Measurements from ENCODE around the gene CAMTA1.

Gene CAMTA1

GRCh38 chr1:6970221-6970620, 185.0 kb downstream of the CAMTA1 start:
- Histone ChIP-seq H3K9me3 (ENCODE audit: control insufficient read depth, insufficient read depth, low read length) (no peaks in the 10 kb centered on the region), H3K4me1 (ENCODE audit: control insufficient read depth, insufficient read depth, low read length) (peaks cover 9% of the 10 kb centered on the region; the same call in 1 of the 2 replicates), H3K27me3 (ENCODE audit: control insufficient read depth, insufficient read depth, low read length) (no peaks in the 10 kb centered on the region), H3K36me3 (ENCODE audit: control insufficient read depth, insufficient read depth, low read length) (no peaks in the 10 kb centered on the region), H3K27ac (ENCODE audit: low read depth, low read length) (no peak overlapping the region), H3K4me3 (ENCODE audit: low read depth, low read length) (no peak overlapping the region), H3K9ac (ENCODE audit: low read depth, low read length) (no peak overlapping the region)

DNA sequence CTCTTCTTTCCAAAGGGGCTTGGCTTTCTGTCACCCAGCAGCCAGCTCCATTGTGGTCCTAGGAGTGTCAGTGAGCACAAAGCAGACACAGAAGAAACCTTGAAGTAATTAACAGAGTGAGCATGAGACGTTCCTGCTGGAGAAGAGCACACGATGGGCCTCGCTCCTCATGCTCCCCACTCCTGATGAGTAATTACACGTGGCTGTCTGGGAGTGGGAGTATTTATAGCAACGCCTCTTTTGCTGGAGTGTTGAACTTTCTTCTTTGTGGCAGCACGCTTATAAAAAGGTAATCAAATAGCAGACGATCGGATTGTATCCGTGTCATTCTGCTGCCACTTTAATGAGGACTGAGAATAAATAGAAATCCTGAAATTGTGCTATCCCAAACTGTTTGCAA, 185.8 kb downstream of the CAMTA1 start:
- Histone ChIP-seq H3K4me3 (ENCODE audit: low read depth, low read length) (no peak overlapping the region), H3K9me3 (ENCODE audit: control insufficient read depth, insufficient read depth, low read length) (no peaks in the 10 kb centered on the region), H3K4me1 (ENCODE audit: control insufficient read depth, insufficient read depth, low read length) (peaks cover 7% of the 10 kb centered on the region; the same call in 1 of the 2 replicates)

GRCh38 chr1:6971699-6972098, 186.4 kb downstream of the CAMTA1 start:
- no peaks in the 10 kb centered on the region for H3K9me3 ChIP-seq (ENCODE audit: control insufficient read depth, insufficient read depth, low read length)
- no peak overlapping the region for H3K4me3 ChIP-seq (ENCODE audit: low read depth, low read length)
- peaks cover 7% of the 10 kb centered on the region; the same call in 1 of the 2 replicates for H3K4me1 ChIP-seq (ENCODE audit: control insufficient read depth, insufficient read depth, low read length)
- no peak overlapping the region for H3K27ac ChIP-seq (ENCODE audit: low read depth, low read length)
- no peaks in the 10 kb centered on the region for H3K27me3 ChIP-seq (ENCODE audit: control insufficient read depth, insufficient read depth, low read length)
- H3K36me3 ChIP-seq (ENCODE audit: control insufficient read depth, insufficient read depth, low read length): no peaks in the 10 kb centered on the region
- H3K9ac ChIP-seq (ENCODE audit: low read depth, low read length): no peak overlapping the region

More for the DNA sequence above, 185.8 kb downstream of the CAMTA1 start:
- Histone ChIP-seq H3K36me3 (ENCODE audit: control insufficient read depth, insufficient read depth, low read length) (no peaks in the 10 kb centered on the region), H3K9ac (ENCODE audit: low read depth, low read length) (no peak overlapping the region), H3K27ac (ENCODE audit: low read depth, low read length) (no peak overlapping the region), H3K27me3 (ENCODE audit: control insufficient read depth, insufficient read depth, low read length) (no peaks in the 10 kb centered on the region)

DNA sequence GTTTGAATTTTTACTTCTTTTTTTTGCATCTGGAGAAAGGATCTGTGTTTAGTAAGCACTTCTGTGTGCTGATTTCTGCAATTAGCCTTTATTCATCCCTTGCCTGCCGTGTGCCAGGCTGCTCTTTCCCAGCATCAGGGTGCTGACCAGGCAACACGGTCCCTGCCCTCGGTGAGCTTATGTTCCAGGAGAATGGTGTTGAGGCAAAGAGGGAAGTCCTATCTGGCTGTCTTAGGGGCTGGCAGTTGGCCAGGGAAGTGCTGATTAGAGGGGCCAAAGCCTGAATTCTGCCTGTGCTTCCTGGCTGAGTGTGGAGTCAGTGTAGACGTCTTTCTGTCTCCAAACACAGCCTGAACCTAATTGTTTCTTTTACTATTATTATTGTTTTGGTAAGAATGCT, 187.1 kb downstream of the CAMTA1 start:
- Histone ChIP-seq H3K4me1 (ENCODE audit: control insufficient read depth, insufficient read depth, low read length) (peaks cover 7% of the 10 kb centered on the region; the same call in 1 of the 2 replicates), H3K27me3 (ENCODE audit: control insufficient read depth, insufficient read depth, low read length) (no peaks in the 10 kb centered on the region)

GRCh38 chr1:6975331-6976043, 190.2 kb downstream of the CAMTA1 start:
- no peak overlapping the region for H3K27ac ChIP-seq (ENCODE audit: low read depth, low read length)
- H3K9ac ChIP-seq (ENCODE audit: low read depth, low read length): no peak overlapping the region
- no peaks in the 10 kb centered on the region for H3K36me3 ChIP-seq (ENCODE audit: control insufficient read depth, insufficient read depth, low read length)
- no peaks in the 10 kb centered on the region for H3K9me3 ChIP-seq (ENCODE audit: control insufficient read depth, insufficient read depth, low read length)
- no peak overlapping the region for H3K4me3 ChIP-seq (ENCODE audit: low read depth, low read length)
- peaks cover 24% of the 10 kb centered on the region for H3K4me1 ChIP-seq (ENCODE audit: control insufficient read depth, insufficient read depth, low read length)
- H3K27me3 ChIP-seq (ENCODE audit: control insufficient read depth, insufficient read depth, low read length): no peaks in the 10 kb centered on the region

More for the DNA sequence above, 187.1 kb downstream of the CAMTA1 start:
- no peaks in the 10 kb centered on the region for H3K9me3 ChIP-seq (ENCODE audit: control insufficient read depth, insufficient read depth, low read length)
- no peaks in the 10 kb centered on the region for H3K36me3 ChIP-seq (ENCODE audit: control insufficient read depth, insufficient read depth, low read length)
- H3K4me3 ChIP-seq (ENCODE audit: low read depth, low read length): no peak overlapping the region
- H3K9ac ChIP-seq (ENCODE audit: low read depth, low read length): no peak overlapping the region
- no peak overlapping the region for H3K27ac ChIP-seq (ENCODE audit: low read depth, low read length)

DNA sequence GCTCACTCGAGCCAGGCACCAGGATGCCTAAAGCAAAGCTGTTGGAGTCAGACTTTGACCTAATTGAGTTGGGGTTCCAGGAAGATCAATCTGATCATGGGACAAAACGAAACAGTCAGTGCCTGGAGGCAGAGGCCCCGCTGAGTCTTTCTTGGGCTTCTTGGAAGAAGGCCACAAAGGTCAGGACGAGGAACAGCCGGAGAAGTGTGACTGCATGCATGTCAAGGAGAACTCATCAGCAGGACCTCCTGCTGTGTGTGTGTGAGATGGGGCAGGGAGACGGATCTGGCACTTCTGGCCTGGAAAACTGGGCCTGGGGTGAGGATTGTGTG, 190.8 kb downstream of the CAMTA1 start:
- Histone ChIP-seq H3K9ac (ENCODE audit: low read depth, low read length) (no peak overlapping the region), H3K9me3 (ENCODE audit: control insufficient read depth, insufficient read depth, low read length) (no peaks in the 10 kb centered on the region), H3K36me3 (ENCODE audit: control insufficient read depth, insufficient read depth, low read length) (no peaks in the 10 kb centered on the region), H3K4me1 (ENCODE audit: control insufficient read depth, insufficient read depth, low read length) (peaks cover 24% of the 10 kb centered on the region), H3K4me3 (ENCODE audit: low read depth, low read length) (no peak overlapping the region), H3K27ac (ENCODE audit: low read depth, low read length) (no peak overlapping the region), H3K27me3 (ENCODE audit: control insufficient read depth, insufficient read depth, low read length) (no peaks in the 10 kb centered on the region)

- peak overlapping the region; percentile 64 for H3K27ac ChIP-seq (ENCODE audit: low read depth, low read length)
Observed at GRCh38 chr1:6979003-6979613, 193.9 kb downstream of the CAMTA1 start.

DNA sequence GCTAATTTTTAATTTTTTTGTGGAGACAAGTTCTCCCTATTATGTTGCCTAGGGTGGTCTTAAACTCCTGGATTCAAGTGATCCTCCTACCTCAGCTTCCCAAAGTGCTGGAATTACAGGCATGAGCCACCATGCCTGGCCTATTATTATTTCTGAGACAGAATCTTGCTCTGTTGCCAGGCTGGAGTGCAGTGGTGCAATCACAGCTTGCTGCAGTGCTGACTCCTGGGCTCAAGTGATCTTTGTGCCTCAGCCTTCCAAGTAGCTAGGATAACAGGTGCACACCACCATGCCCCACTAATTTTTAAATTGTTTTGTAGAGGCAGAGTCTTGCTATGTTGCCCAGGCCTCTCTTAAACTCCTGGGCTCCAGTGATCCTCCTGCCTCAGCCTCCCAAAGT, 196.3 kb downstream of the CAMTA1 start:
- H3K4me3 ChIP-seq (ENCODE audit: low read depth, low read length): no peak overlapping the region

More at GRCh38 chr1:6979003-6979613, 193.9 kb downstream of the CAMTA1 start:
- Histone ChIP-seq H3K36me3 (ENCODE audit: control insufficient read depth, insufficient read depth, low read length) (no peaks in the 10 kb centered on the region), H3K9me3 (ENCODE audit: control insufficient read depth, insufficient read depth, low read length) (no peaks in the 10 kb centered on the region), H3K4me1 (ENCODE audit: control insufficient read depth, insufficient read depth, low read length) (peaks cover 24% of the 10 kb centered on the region), H3K9ac (ENCODE audit: low read depth, low read length) (0 out of 2 replicates have a peak overlapping the region, but pooled peaks have one; percentile 6), H3K4me3 (ENCODE audit: low read depth, low read length) (no peak overlapping the region), H3K27me3 (ENCODE audit: control insufficient read depth, insufficient read depth, low read length) (no peaks in the 10 kb centered on the region)

DNA sequence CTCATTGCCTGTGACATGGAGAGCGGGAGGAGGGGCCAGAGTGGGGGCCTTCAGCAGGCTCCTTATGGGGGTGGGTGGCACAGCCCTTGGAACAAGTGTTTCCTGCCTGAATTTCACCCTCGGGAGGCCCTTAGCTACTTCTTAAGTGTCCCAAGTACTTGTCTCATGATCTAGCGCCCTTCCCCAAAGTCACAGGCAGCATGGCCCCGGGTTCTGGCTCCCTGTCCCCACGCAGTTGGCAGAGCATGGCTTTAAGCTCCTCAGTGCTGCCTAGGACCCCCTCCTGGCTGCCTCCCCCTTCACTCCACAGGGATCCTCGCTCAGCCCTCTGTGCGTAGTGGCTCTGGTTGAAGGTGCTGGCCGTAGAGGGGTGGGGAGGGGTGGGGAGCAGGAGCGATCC, 197.2 kb downstream of the CAMTA1 start:
- Histone ChIP-seq H3K27me3 (ENCODE audit: control insufficient read depth, insufficient read depth, low read length) (no peaks in the 10 kb centered on the region), H3K4me1 (ENCODE audit: control insufficient read depth, insufficient read depth, low read length) (peaks cover 17% of the 10 kb centered on the region), H3K36me3 (ENCODE audit: control insufficient read depth, insufficient read depth, low read length) (no peaks in the 10 kb centered on the region)

More for the DNA sequence above, 196.3 kb downstream of the CAMTA1 start:
- no peaks in the 10 kb centered on the region for H3K27me3 ChIP-seq (ENCODE audit: control insufficient read depth, insufficient read depth, low read length)
- H3K27ac ChIP-seq (ENCODE audit: low read depth, low read length): no peak overlapping the region
- peaks cover 17% of the 10 kb centered on the region for H3K4me1 ChIP-seq (ENCODE audit: control insufficient read depth, insufficient read depth, low read length)
- no peaks in the 10 kb centered on the region for H3K36me3 ChIP-seq (ENCODE audit: control insufficient read depth, insufficient read depth, low read length)
- H3K9me3 ChIP-seq (ENCODE audit: control insufficient read depth, insufficient read depth, low read length): no peaks in the 10 kb centered on the region
- no peak overlapping the region for H3K9ac ChIP-seq (ENCODE audit: low read depth, low read length)

GRCh38 chr1:6982860-6983259, 197.6 kb downstream of the CAMTA1 start:
- Histone ChIP-seq H3K36me3 (ENCODE audit: control insufficient read depth, insufficient read depth, low read length) (no peaks in the 10 kb centered on the region), H3K9me3 (ENCODE audit: control insufficient read depth, insufficient read depth, low read length) (no peaks in the 10 kb centered on the region), H3K9ac (ENCODE audit: low read depth, low read length) (no peak overlapping the region), H3K4me1 (ENCODE audit: control insufficient read depth, insufficient read depth, low read length) (peaks cover 17% of the 10 kb centered on the region), H3K4me3 (ENCODE audit: low read depth, low read length) (no peak overlapping the region), H3K27me3 (ENCODE audit: control insufficient read depth, insufficient read depth, low read length) (no peaks in the 10 kb centered on the region), H3K27ac (ENCODE audit: low read depth, low read length) (no peak overlapping the region)

More for the DNA sequence above, 197.2 kb downstream of the CAMTA1 start:
- no peak overlapping the region for H3K9ac ChIP-seq (ENCODE audit: low read depth, low read length)
- H3K9me3 ChIP-seq (ENCODE audit: control insufficient read depth, insufficient read depth, low read length): no peaks in the 10 kb centered on the region
- H3K4me3 ChIP-seq (ENCODE audit: low read depth, low read length): no peak overlapping the region
- H3K27ac ChIP-seq (ENCODE audit: low read depth, low read length): no peak overlapping the region

- Histone ChIP-seq H3K9ac (ENCODE audit: low read depth, low read length) (no peak overlapping the region), H3K9me3 (ENCODE audit: control insufficient read depth, insufficient read depth, low read length) (no peaks in the 10 kb centered on the region), H3K4me3 (ENCODE audit: low read depth, low read length) (no peak overlapping the region), H3K36me3 (ENCODE audit: control insufficient read depth, insufficient read depth, low read length) (no peaks in the 10 kb centered on the region), H3K27ac (ENCODE audit: low read depth, low read length) (no peak overlapping the region), H3K4me1 (ENCODE audit: control insufficient read depth, insufficient read depth, low read length) (peaks cover 17% of the 10 kb centered on the region), H3K27me3 (ENCODE audit: control insufficient read depth, insufficient read depth, low read length) (no peaks in the 10 kb centered on the region)
Observed at GRCh38 chr1:6984536-6984935, 199.3 kb downstream of the CAMTA1 start.

Data from HUES48 (cell line).